GM13977 (cell line): Measurements from ENCODE around the gene TXN2.
"Not testable (repeated sequence)": the region's sequence is repeated elsewhere in the genome, so short reads cannot be mapped to it uniquely, and the experiment has no call there.

Source experiments
- DNase-seq: peaks from one replicate; pipeline ENCODE4 v3.0.0; 2012; ENCODE audit warnings: low spot score
- CTCF ChIP-seq: IDR thresholded peaks from 2 replicates; pipeline ENCODE4 v1.5.1; 2012; ENCODE audit warnings: mild to moderate bottlenecking, control low read depth; ENCODE audit not compliant: insufficient read depth; ENCODE audit errors: extremely low read depth, missing control alignments
- in situ Hi-C: fragments of 300-500 bp; cut with MboI; formaldehyde crosslinking; loops from one replicate; pipeline ENCODE4 v1.12.0; 2022; ENCODE audit warnings: low sequenced_read_pairs, low pct_unique_long_range_greater_than_20kb, mixed read lengths, inconsistent platforms; ENCODE audit not compliant: unreplicated experiment

The TXN2 gene

GRCh38 chr22:36452250-36452977, 29.0 kb downstream of the TXN2 start:
- TF ChIP-seq CTCF, result no peak
- DNase-seq, result no peak
- in situ Hi-C loops, result no loop called here

DNA sequence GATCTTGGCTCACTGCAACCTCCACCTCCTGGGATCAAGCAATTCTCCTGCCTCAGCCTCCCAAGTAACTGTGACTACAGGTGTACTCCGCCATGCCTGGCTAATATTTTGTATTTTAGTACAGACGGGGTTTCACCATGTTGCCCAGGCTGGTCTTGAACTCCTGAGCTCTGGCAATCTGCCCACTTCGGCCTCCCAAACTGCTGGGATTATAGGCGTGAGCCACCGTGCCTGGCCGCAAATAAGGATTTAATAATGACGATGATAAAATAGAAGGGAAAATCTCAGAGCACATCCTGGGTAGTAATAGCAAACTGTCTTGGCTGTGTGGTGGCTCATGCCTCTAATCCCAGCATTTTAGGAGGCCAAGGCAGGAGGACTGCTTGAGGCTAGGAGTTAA, 30.5 kb downstream of the TXN2 start:
- DNase-seq, in situ Hi-C loops: not testable (repeated sequence)

DNA sequence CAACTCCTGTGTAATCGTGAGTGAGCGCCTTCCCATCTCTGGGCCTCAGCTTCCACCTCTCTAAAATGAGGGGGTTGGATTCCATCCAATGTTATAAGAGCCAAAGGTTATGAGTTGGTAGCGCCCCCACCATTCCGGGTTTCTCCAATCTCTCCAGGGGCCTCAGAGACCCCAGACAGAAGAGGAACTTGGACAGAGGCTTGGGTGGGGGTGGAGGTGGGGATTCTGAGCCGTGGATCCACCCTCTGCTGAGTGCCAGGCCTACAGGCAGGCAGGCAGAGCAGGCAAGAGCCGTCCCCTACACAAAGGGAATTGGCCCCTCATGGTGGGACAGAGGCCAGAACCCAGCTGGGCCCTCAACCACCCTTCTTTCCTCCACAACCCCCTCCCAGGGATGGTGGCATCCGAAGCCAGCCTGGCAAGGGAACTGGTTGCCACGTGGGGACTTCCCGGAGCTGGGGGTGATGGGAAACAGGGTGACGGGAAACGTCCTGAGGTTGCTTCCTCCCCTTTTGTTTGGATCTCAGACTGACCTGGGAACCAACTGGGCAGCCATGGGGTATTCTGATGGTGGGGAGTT, 31.8 kb downstream of the TXN2 start:
- in situ Hi-C loops, result no loop called here
- no peak for DNase-seq
- no peak for TF ChIP-seq CTCF

DNA sequence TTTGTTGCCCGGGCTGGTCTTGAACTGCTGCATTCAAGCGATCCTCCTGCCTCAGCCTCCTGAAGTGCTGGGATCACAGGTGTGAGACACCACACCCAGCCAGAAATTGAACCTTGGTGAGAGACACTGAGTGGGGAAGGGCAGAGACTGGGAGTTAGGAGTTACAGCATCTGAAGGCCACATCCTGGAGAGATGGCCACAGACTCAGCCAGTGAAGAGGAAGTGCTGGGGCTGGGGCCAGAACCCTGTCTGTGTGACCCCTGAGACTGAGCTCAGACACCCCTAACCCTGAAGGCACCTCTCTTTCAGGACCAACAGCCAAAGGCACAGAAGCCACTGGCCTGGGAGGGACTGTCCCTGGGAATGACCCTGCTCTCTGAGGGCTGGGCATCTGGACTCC, 33.8 kb downstream of the TXN2 start:
- in situ Hi-C loops, result no loop called here
- DNase-seq, result no peak
- TF ChIP-seq CTCF, result no peak

GRCh38 chr22:36445158-36445668, 36.2 kb downstream of the TXN2 start:
- no peak for TF ChIP-seq CTCF
- DNase-seq, result no peak
- in situ Hi-C loops, result no loop called here

GRCh38 chr22:36443198-36443770, 38.2 kb downstream of the TXN2 start:
- DNase-seq, result no peak
- TF ChIP-seq CTCF, result no peak
- in situ Hi-C loops, result no loop called here
